Thymus (tissue), 11 donors: ENCODE measurements around the gene TEAD3. TPM values are rescaled to one million over a fixed set of nuclear protein-coding genes. Genes with fewer than 3 reads are reported as not detected.

Source experiments
- DNase-seq, 9 donors: peaks; one replicate each; pipeline ENCODE4 v3.0.0-alpha.2; 2013; ENCODE audit warnings: low spot score in 9 of 9, low read depth in 6 of 9, missing footprints in 1 of 9
- H3K27ac ChIP-seq, 2 donors: one replicate each; pipeline ENCODE4 v1.5.1; 2013; ENCODE audit warnings: control low read depth in 1 of 2, low read depth in 1 of 2, low read length in 1 of 2, mild to moderate bottlenecking in 1 of 2, moderate library complexity in 1 of 2
- H3K27me3 ChIP-seq, 2 donors: one replicate each; pipeline ENCODE4 v1.5.1; 2013; ENCODE audit warnings: low read length in 1 of 2; ENCODE audit not compliant: control insufficient read depth in 2 of 2, insufficient read depth in 1 of 2
- H3K36me3 ChIP-seq, 2 donors: one replicate each; pipeline ENCODE4 v1.5.1; 2013; ENCODE audit warnings: low read length in 1 of 2, mild to moderate bottlenecking in 1 of 2, moderate library complexity in 1 of 2; ENCODE audit not compliant: control insufficient read depth in 2 of 2, insufficient read depth in 2 of 2
- H3K4me1 ChIP-seq, 2 donors: one replicate each; pipeline ENCODE4 v1.5.1; 2013; ENCODE audit warnings: low read length in 2 of 2; ENCODE audit not compliant: control insufficient read depth in 2 of 2, insufficient read depth in 2 of 2
- H3K4me3 ChIP-seq, 2 donors: one replicate each; pipeline ENCODE4 v1.5.1; 2013; ENCODE audit warnings: low read length in 2 of 2, control low read depth in 1 of 2, mild to moderate bottlenecking in 1 of 2
- H3K9me3 ChIP-seq, 2 donors: one replicate each; pipeline ENCODE4 v1.5.1; 2013; ENCODE audit warnings: low read length in 1 of 2, mild to moderate bottlenecking in 1 of 2; ENCODE audit not compliant: control insufficient read depth in 2 of 2, insufficient read depth in 1 of 2
- WGBS: extraction: QIAGEN DNeasy Blood & Tissue Kit; methylation state at CpG from one replicate; pipeline ENCODE4 v1.1.7; 2013; 5-methylcytosine and 5-hydroxymethylcytosine counted together
- polyA plus RNA-seq: library from polyadenylated mRNA; stranded (reverse); fragments of 200-250 nt; gene quantifications from one replicate; pipeline ENCODE4 v1.2.3, GENCODE V29; 2013
- total RNA-seq: library from RNA; stranded (reverse); fragments of 120-200 nt; gene quantifications from one replicate; pipeline ENCODE4 v1.2.4, GENCODE V29; 2013
- donor health status: healthy.

Gene TEAD3
- total and polyA plus RNA-seq, 2 donors: 1.1 to 13.6 TPM

DNA sequence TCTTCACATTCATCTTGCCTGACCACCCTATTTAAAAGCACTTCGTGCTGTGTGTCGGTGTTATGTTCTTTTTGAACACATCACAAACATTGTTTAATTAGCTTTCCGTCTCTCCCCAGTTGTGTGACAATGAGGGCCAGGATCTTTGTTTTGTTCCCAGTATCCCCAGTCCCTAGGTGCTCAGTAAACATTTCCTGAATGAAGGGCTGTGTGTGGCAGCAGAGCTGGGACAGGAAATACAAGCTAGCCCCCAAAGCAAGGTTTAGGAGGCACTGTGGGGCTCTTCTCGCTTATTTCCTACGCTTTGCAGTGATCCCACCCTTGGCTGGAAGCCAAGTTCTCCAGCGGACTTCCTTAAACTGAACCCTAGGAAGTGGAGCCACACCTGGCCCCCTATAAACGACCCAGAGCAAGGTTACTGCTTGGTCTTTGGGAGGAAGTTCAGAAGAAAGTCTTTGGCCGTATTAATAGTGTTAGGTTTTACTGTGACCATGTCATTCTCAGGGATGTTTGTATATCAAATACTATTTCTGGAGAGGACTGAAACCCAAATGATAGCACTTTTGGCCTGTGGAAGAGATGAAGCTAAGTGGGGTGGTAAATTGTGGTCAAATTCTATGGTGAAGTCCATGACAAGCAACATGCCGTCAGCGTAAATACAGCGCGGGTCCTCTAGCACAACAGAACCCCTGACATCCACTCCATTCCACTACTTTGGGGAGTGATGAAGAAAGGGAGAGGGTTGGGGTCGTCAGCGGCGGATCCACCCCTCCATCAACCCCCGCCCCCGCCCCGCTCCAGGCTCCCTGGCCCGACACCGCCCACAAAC, 45.3 kb downstream of the TEAD3 start:
- Histone ChIP-seq H3K4me3 (peak overlapping the region; percentile 58 to 70), H3K27ac (no peak overlapping the region), H3K27me3 (peaks cover 0 to 29% of the 10 kb centered on the region in 2 donors), H3K36me3 (no peaks in the 10 kb centered on the region), H3K4me1 (peaks cover 7 to 21% of the 10 kb centered on the region in 2 donors), H3K9me3 (no peaks in the 10 kb centered on the region)
- 17% methylated on average over 20 of the region's 20 CpGs for WGBS
- DNase-seq: peak in 2 of 9 donors; percentile 8 to 16

GRCh38 chr6:35449287-35449881, 47.5 kb downstream of the TEAD3 start:
- WGBS: 45% methylated on average over 14 of the region's 14 CpGs
- H3K9me3 ChIP-seq: no peaks in the 10 kb centered on the region
- H3K4me1 ChIP-seq: peaks cover 7 to 16% of the 10 kb centered on the region in 2 donors
- H3K4me3 ChIP-seq: no peak overlapping the region
- H3K36me3 ChIP-seq: no peaks in the 10 kb centered on the region
- DNase-seq: peak in 7 of 9 donors; percentile 43 to 86 (median 59)
- no peak overlapping the region for H3K27ac ChIP-seq
- H3K27me3 ChIP-seq: peaks cover 0 to 29% of the 10 kb centered on the region in 2 donors

DNA sequence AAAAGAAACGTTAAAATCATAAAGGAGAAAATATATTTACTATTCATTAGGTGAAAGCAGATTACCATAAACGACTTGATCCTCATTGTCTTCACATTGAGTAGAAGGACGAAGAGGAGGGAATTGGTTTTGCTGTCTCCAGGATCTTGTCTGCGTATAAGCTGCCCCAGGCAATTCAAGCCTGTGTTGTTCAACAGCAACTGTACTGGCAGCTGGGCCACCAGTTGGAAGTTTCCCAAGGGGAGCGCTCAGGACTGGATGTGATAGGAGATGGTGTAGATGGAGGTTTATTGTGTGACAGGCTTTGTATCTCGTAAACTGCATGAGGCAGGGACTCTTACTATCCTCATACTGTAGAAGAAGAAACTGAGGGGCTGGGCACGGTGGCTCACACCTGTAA, 48.7 kb downstream of the TEAD3 start:
- no peaks in the 10 kb centered on the region for H3K9me3 ChIP-seq
- H3K4me1 ChIP-seq: peaks cover 7 to 14% of the 10 kb centered on the region in 2 donors
- no peak overlapping the region for H3K4me3 ChIP-seq
- WGBS: 85% methylated on average over 7 of the region's 7 CpGs
- DNase-seq: no peak
- H3K27me3 ChIP-seq: peaks cover 0 to 29% of the 10 kb centered on the region in 2 donors
- no peaks in the 10 kb centered on the region for H3K36me3 ChIP-seq
- no peak overlapping the region for H3K27ac ChIP-seq

- Histone ChIP-seq H3K36me3 (no peaks in the 10 kb centered on the region), H3K4me3 (no peak overlapping the region), H3K4me1 (no peaks in the 10 kb centered on the region), H3K9me3 (no peaks in the 10 kb centered on the region), H3K27me3 (peaks cover 0 to 11% of the 10 kb centered on the region in 2 donors), H3K27ac (no peak overlapping the region)
- no peak for DNase-seq
- WGBS: 72% methylated on average over 7 of the region's 7 CpGs
These were observed 51.2 kb downstream of the TEAD3 start for GRCh38 chr6:35445691-35446090.

- Histone ChIP-seq H3K4me3 (no peak overlapping the region), H3K27ac (no peak overlapping the region), H3K36me3 (no peaks in the 10 kb centered on the region), H3K4me1 (no peaks in the 10 kb centered on the region), H3K27me3 (no peaks in the 10 kb centered on the region), H3K9me3 (no peaks in the 10 kb centered on the region)
- no peak for DNase-seq
- 95% methylated on average over 9 of the region's 9 CpGs for WGBS
These were observed 53.4 kb downstream of the TEAD3 start for GRCh38 chr6:35443341-35444030.

GRCh38 chr6:35442693-35443092, 54.2 kb downstream of the TEAD3 start:
- Histone ChIP-seq H3K4me3 (no peak overlapping the region), H3K27ac (no peak overlapping the region), H3K36me3 (no peaks in the 10 kb centered on the region), H3K4me1 (no peaks in the 10 kb centered on the region), H3K27me3 (no peaks in the 10 kb centered on the region), H3K9me3 (no peaks in the 10 kb centered on the region)
- WGBS: 96% methylated on average over 5 of the region's 5 CpGs
- no peak for DNase-seq

- H3K27me3 ChIP-seq: no peaks in the 10 kb centered on the region
- DNase-seq: no peak
- H3K4me3 ChIP-seq: no peak overlapping the region
- no peaks in the 10 kb centered on the region for H3K9me3 ChIP-seq
- WGBS: 96% methylated on average over 4 of the region's 4 CpGs
- no peak overlapping the region for H3K27ac ChIP-seq
- H3K36me3 ChIP-seq: no peaks in the 10 kb centered on the region
- H3K4me1 ChIP-seq: no peaks in the 10 kb centered on the region
These were observed 55.2 kb downstream of the TEAD3 start for GRCh38 chr6:35441642-35442041.

GRCh38 chr6:35441205-35441604, 55.7 kb downstream of the TEAD3 start:
- no peak for DNase-seq
- no peaks in the 10 kb centered on the region for H3K9me3 ChIP-seq
- H3K4me1 ChIP-seq: no peaks in the 10 kb centered on the region
- H3K27ac ChIP-seq: no peak overlapping the region
- H3K4me3 ChIP-seq: no peak overlapping the region
- 100% methylated on average over 3 of the region's 3 CpGs for WGBS
- no peaks in the 10 kb centered on the region for H3K27me3 ChIP-seq
- no peaks in the 10 kb centered on the region for H3K36me3 ChIP-seq

- Histone ChIP-seq H3K27me3 (no peaks in the 10 kb centered on the region), H3K4me3 (no peak overlapping the region), H3K27ac (no peak overlapping the region), H3K9me3 (no peaks in the 10 kb centered on the region), H3K4me1 (no peaks in the 10 kb centered on the region), H3K36me3 (no peaks in the 10 kb centered on the region)
- 70% methylated on average over 3 of the region's 3 CpGs for WGBS
- DNase-seq: no peak
These were observed 57.6 kb downstream of the TEAD3 start for GRCh38 chr6:35439308-35439707.
